Gastroesophageal sphincter (tissue), 4 donors: Measurements from ENCODE around the gene RIPOR1. TPM values are rescaled to one million over a fixed set of nuclear protein-coding genes. Genes with fewer than 3 reads are reported as not detected.

Experiments used
- ATAC-seq: fragments of 150-250 bp; one replicate; pipeline ENCODE4 v1.9.1; 2016; ENCODE audit warnings: mild to moderate bottlenecking, moderate library complexity
- H3K27ac ChIP-seq, 4 donors: fragments of 200-600 bp; sonication (generic) in 3 of 4; 1 replicate in 3 of 4; 2 replicates in 1 of 4; pipeline ENCODE4 v1.5.1; 2016 to 2019
- H3K27me3 ChIP-seq: fragments of 200-600 bp; sonication (generic); one replicate; pipeline ENCODE4 v1.5.1; 2019
- H3K36me3 ChIP-seq, 2 donors: fragments of 200-600 bp; sonication (generic); one replicate each; pipeline ENCODE4 v1.5.1; 2019; ENCODE audit warnings: control low read depth in 1 of 2
- H3K4me1 ChIP-seq, 3 donors: fragments of 200-600 bp; sonication (generic); 1 replicate in 2 of 3; 2 replicates in 1 of 3; pipeline ENCODE4 v1.5.1; 2016 to 2019; ENCODE audit warnings: control low read depth in 2 of 3
- H3K4me3 ChIP-seq, 2 donors: fragments of 200-600 bp; sonication (generic); one replicate each; pipeline ENCODE4 v1.5.1; 2019; ENCODE audit warnings: mild to moderate bottlenecking in 1 of 2, moderate library complexity in 1 of 2
- H3K9me3 ChIP-seq, 3 donors: fragments of 200-600 bp; sonication (generic); one replicate each; pipeline ENCODE4 v1.5.1; 2017 to 2019; ENCODE audit warnings: control low read depth in 2 of 3
- EP300 ChIP-seq: sonication (generic); formaldehyde crosslinking; IDR thresholded peaks from one replicate; pipeline ENCODE4 v1.6.1; 2017; ENCODE audit warnings: antibody characterized with exemption, mild to moderate bottlenecking
- POLR2A ChIP-seq, 2 donors: fragments of 450-650 bp; IDR thresholded peaks; one replicate each; pipeline ENCODE4 v1.6.1; 2017; ENCODE audit warnings: antibody characterized with exemption in 2 of 2, mild to moderate bottlenecking in 2 of 2, moderate library complexity in 1 of 2
- POLR2AphosphoS5 ChIP-seq: sonication (generic); formaldehyde crosslinking; IDR thresholded peaks from one replicate; pipeline ENCODE4 v1.6.1; 2017; ENCODE audit warnings: antibody characterized with exemption
- WGBS, 2 donors: methylation state at CpG; one replicate each; pipeline ENCODE4 v1.1.5; 2018; ENCODE audit warnings: low coverage in 1 of 2; 5-methylcytosine and 5-hydroxymethylcytosine counted together
- total RNA-seq, 4 donors: library from RNA; depleted of rRNA; stranded (reverse); fragments of >200 nt; gene quantifications; one replicate each; pipeline ENCODE4 v1.1.0, GENCODE V29; 2016
- TF ChIP-seq, protein P1 (sequence below), 4 experiments: fragments of 200-600 bp in 2 of 4; fragments of 450-650 bp in 2 of 4; sonication (generic) in 1 of 4; IDR thresholded peaks; one replicate each; pipeline ENCODE4 v1.5.1; 2017 to 2019; ENCODE audit warnings: antibody characterized with exemption in 4 of 4, mild to moderate bottlenecking in 2 of 4, moderate library complexity in 2 of 4

RIPOR1 gene
- total RNA-seq, 4 donors from 2014 or later: 43.3 to 112 (median 64.9) TPM

DNA sequence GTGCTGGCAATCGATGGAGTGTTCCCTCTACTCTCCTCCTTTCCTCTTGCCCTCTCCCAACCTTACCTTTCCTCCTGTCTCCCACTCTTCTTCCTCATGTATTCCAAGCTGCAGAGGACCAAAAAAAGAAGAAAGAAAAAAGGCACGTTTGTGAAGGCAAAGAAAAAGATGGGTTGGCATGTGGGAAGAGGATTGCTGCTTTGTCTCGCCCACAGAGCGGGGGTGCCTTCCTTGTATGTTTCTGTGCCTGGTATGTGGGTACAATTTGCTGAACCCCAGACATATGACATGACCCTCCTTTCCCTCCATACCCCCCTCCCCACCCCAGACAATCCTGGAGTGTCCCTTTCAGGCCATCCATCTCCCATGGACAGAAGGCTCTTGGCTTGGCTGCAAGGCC lies 20.6 kb downstream of the RIPOR1 start:
- Histone ChIP-seq H3K36me3 (peaks cover 0 to 49% of the 10 kb centered on the region in 2 donors), H3K27me3 (no peaks in the 10 kb centered on the region), H3K27ac (peak overlapping the region in 1 of 4 donors; percentile 57), H3K9me3 (no peaks in the 10 kb centered on the region), H3K4me3 (no peak overlapping the region), H3K4me1 (peaks cover 0 to 64% (median 27%) of the 10 kb centered on the region in 3 donors)
- TF ChIP-seq, protein P1, sequence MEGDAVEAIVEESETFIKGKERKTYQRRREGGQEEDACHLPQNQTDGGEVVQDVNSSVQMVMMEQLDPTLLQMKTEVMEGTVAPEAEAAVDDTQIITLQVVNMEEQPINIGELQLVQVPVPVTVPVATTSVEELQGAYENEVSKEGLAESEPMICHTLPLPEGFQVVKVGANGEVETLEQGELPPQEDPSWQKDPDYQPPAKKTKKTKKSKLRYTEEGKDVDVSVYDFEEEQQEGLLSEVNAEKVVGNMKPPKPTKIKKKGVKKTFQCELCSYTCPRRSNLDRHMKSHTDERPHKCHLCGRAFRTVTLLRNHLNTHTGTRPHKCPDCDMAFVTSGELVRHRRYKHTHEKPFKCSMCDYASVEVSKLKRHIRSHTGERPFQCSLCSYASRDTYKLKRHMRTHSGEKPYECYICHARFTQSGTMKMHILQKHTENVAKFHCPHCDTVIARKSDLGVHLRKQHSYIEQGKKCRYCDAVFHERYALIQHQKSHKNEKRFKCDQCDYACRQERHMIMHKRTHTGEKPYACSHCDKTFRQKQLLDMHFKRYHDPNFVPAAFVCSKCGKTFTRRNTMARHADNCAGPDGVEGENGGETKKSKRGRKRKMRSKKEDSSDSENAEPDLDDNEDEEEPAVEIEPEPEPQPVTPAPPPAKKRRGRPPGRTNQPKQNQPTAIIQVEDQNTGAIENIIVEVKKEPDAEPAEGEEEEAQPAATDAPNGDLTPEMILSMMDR (IDR thresholded peaks at IDR 0.05): no peak
- no peak for TF ChIP-seq EP300
- no peak for TF ChIP-seq POLR2AphosphoS5
- no peak for TF ChIP-seq POLR2A (IDR thresholded peaks at IDR 0.05)
- no peak for ATAC-seq
- WGBS, 2 donors: 73% methylated on average over 4 of the region's 4 CpGs; no CpG with 5 or more reads in 1 of the 2 donors

DNA sequence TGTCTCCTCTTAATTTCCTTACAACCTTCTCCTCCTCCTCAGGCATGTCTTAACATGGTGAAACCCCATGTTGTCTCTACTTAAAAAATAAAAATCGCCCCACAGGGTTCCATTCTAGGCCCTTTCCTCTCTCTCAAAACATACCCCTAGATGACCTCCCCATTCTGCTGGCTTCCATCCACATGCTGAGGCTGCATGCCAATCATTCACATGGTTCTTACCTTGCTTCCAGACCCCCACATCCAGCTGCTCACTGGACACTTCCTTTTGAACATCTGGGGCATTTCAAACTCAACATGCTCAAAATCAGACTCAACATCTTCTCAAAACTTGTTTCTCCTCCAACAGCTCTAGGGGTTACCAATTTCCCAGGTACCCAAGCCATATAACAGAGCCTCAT lies 21.3 kb downstream of the RIPOR1 start:
- H3K36me3 ChIP-seq: peaks cover 0 to 42% of the 10 kb centered on the region in 2 donors
- H3K4me1 ChIP-seq: peaks cover 0 to 57% (median 27%) of the 10 kb centered on the region in 3 donors
- WGBS, 2 donors: 36 to 83% methylated on average over 1 of the region's 1 CpG
- ATAC-seq: no peak
- H3K27me3 ChIP-seq: no peaks in the 10 kb centered on the region
- H3K9me3 ChIP-seq: no peaks in the 10 kb centered on the region
- H3K4me3 ChIP-seq: no peak overlapping the region
- no peak for TF ChIP-seq EP300
- no peak for TF ChIP-seq POLR2A (IDR thresholded peaks at IDR 0.05)
- no peak for TF ChIP-seq POLR2AphosphoS5
- TF ChIP-seq, protein P1 (IDR thresholded peaks at IDR 0.05): no peak
- no peak overlapping the region for H3K27ac ChIP-seq

DNA sequence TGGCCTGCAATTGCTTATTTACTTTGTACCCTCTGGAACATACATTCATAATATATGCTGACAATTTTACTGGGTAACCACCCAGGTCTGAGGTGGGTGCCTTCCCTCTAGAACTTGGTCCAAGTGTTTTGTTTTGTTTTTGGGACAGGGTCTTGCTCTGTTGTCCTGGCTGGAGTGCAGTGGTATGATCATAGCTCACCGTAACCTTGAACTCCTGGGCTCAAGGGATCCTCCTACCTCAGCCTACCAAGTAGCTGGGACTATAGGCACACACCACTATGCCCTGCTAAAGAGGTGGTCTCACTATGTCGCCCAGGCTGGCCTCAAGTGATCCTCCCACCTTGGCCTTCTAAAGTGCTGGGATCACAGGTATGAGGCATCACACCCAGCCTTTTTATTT lies 22.5 kb downstream of the RIPOR1 start:
- 81 to 100% methylated on average over 1 to 2 of the region's 2 CpGs for WGBS, 2 donors
- Histone ChIP-seq H3K27ac (no peak overlapping the region), H3K9me3 (no peaks in the 10 kb centered on the region), H3K4me1 (peaks cover 0 to 48% (median 24%) of the 10 kb centered on the region in 3 donors), H3K4me3 (no peak overlapping the region), H3K36me3 (peaks cover 0 to 30% of the 10 kb centered on the region in 2 donors), H3K27me3 (no peaks in the 10 kb centered on the region)
- no peak for ATAC-seq
- TF ChIP-seq POLR2AphosphoS5 (no peak), POLR2A (IDR thresholded peaks at IDR 0.05) (no peak), EP300 (no peak)
- TF ChIP-seq, protein P1 (IDR thresholded peaks at IDR 0.05): no peak

DNA sequence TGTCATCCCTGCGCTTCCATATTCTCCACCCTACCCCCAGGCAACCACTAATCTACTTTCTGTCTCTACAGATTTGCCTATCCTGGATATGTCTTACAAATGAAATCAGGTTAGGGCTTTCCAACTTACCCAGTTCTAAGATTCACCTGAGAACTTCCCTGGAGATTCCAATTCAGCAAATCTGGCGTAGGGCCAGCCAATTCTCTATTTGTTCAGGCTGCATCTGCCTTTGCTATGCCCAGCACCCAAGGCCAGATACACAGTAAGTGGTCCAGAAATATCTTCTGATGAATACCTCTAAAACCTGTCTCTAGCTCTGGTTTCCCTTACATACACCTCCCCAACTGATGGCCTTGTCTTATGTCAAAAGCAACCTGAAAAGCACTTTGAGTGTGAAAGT lies 23.3 kb downstream of the RIPOR1 start:
- H3K4me3 ChIP-seq: no peak overlapping the region
- H3K27ac ChIP-seq: no peak overlapping the region
- peaks cover 0 to 39% (median 18%) of the 10 kb centered on the region in 3 donors for H3K4me1 ChIP-seq
- peaks cover 0 to 22% of the 10 kb centered on the region in 2 donors for H3K36me3 ChIP-seq
- TF ChIP-seq POLR2AphosphoS5: no peak
- no peak for TF ChIP-seq EP300
- no peak for TF ChIP-seq POLR2A (IDR thresholded peaks at IDR 0.05)
- TF ChIP-seq, protein P1 (IDR thresholded peaks at IDR 0.05): no peak
- no peaks in the 10 kb centered on the region for H3K9me3 ChIP-seq
- no peak for ATAC-seq
- WGBS, 2 donors: 86 to 100% methylated on average over 1 to 2 of the region's 2 CpGs
- no peaks in the 10 kb centered on the region for H3K27me3 ChIP-seq

DNA sequence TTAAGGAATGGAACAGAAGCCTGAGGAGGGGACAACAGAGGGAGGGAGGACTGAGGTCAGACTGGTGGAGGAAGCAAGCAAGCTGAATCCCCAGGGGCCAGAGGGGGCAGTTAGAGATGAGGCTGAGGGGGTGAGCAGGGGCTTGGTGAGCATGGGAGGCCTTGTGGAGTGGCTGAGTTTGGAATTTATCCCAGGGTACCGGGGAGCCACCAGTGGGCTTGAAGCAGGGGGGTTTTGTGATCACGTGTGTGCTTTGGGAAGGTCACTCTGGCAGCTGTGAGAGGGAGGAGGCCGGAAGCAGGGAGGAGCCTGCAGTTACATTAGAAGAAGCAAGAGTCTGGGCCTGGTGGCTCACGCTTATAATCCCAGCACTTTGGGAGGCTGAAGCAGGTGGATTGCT lies 23.8 kb downstream of the RIPOR1 start:
- ATAC-seq: no peak
- H3K27ac ChIP-seq: peak overlapping the region in 2 of 4 donors; percentile 23 to 31

More for the DNA sequence above, 23.8 kb downstream of the RIPOR1 start:
- TF ChIP-seq EP300: no peak
- TF ChIP-seq POLR2A (IDR thresholded peaks at IDR 0.05): no peak
- no peak for TF ChIP-seq POLR2AphosphoS5
- TF ChIP-seq, protein P1 (IDR thresholded peaks at IDR 0.05): no peak
- Histone ChIP-seq H3K4me1 (peaks cover 0 to 34% (median 13%) of the 10 kb centered on the region in 3 donors), H3K9me3 (no peaks in the 10 kb centered on the region), H3K27me3 (no peaks in the 10 kb centered on the region), H3K4me3 (no peak overlapping the region), H3K36me3 (peaks cover 0 to 17% of the 10 kb centered on the region in 2 donors)
- 0 to 61% methylated on average over 1 to 3 of the region's 4 CpGs for WGBS, 2 donors
